Measurements from ENCODE around the gene CARNS1.
A peak's percentile ranks its signal among the peaks of the same experiment; 100 is the strongest.

Gene CARNS1

DNA sequence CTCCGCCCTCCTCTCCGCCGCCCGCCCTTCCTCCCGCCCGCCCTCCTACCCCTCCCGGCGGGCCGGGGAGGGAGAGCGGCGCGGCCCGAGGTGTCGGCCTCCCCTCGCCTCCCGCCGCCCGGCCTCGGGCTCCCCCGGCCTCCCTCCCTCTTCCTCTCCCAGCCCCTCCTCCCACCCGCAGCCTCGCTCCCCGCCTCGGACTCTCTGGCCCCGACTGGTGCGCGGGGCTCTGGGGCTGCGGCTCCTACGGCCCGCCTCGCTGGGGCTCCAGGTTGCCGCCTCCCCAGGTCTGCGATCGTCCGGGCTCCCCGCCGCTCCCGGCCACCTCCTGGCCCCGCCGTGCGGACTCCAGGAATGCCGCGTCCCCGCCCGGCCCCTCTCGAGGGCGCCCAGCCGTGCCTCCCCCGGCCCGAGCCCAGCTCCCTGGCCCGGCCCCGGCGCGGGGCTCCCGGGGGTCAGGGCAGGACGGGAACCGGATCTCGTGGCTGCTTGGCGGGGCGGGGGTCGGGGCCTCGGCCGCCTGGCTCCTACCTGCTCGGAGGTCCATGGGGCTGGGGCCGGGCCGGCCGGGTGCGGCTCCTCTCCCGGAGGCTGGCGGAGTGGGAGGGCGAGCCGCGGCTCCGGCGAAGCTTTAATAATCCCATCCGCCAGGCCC is 42.4 kb upstream of the CARNS1 start, which contains the start of gene CLCF1:
Gene CLCF1 (minus strand): TSS at position 606 of the 655 bp plus-strand sequence. CDS start 59 bp downstream, at position 547.
- peak within 1 kb of the TSS; percentile 68 for H2AFZ ChIP-seq (ENCODE audit: low read depth, low read length, severe bottlenecking)

GRCh38 chr11:67373648-67374570 is 41.6 kb upstream of the CARNS1 start:
- H3K9me3 ChIP-seq (ENCODE audit: insufficient read depth, low read length) = no peaks in the 10 kb centered on the region
- H2AFZ ChIP-seq (ENCODE audit: low read depth, low read length, severe bottlenecking) = peak overlapping the region; percentile 68
- H3K4me2 ChIP-seq (ENCODE audit: low read depth, low read length, poor library complexity, severe bottlenecking) = peak overlapping the region; percentile 62
- TF ChIP-seq, protein P1, sequence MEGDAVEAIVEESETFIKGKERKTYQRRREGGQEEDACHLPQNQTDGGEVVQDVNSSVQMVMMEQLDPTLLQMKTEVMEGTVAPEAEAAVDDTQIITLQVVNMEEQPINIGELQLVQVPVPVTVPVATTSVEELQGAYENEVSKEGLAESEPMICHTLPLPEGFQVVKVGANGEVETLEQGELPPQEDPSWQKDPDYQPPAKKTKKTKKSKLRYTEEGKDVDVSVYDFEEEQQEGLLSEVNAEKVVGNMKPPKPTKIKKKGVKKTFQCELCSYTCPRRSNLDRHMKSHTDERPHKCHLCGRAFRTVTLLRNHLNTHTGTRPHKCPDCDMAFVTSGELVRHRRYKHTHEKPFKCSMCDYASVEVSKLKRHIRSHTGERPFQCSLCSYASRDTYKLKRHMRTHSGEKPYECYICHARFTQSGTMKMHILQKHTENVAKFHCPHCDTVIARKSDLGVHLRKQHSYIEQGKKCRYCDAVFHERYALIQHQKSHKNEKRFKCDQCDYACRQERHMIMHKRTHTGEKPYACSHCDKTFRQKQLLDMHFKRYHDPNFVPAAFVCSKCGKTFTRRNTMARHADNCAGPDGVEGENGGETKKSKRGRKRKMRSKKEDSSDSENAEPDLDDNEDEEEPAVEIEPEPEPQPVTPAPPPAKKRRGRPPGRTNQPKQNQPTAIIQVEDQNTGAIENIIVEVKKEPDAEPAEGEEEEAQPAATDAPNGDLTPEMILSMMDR (IDR thresholded peaks at IDR 0.05; ENCODE audit: insufficient read depth, low read length, poor library complexity, severe bottlenecking) = no peak
- no peak for TF ChIP-seq EZH2phosphoT487 (conservative IDR thresholded peaks at IDR 0.05; ENCODE audit: low read length)
- no peaks in the 10 kb centered on the region for H3F3A ChIP-seq (ENCODE audit: insufficient read depth)
- H3K36me3 ChIP-seq (ENCODE audit: low read length) = no peaks in the 10 kb centered on the region
- H3K9me2 ChIP-seq (replicated peaks; ENCODE audit: insufficient read depth, low read length) = no peaks in the 10 kb centered on the region
- peak overlapping the region; percentile 60 for H3K9ac ChIP-seq (ENCODE audit: low read length)
- peak overlapping the region; percentile 55 for H3K4me3 ChIP-seq (ENCODE audit: insufficient read depth, low read length, poor library complexity, severe bottlenecking)
- no peaks in the 10 kb centered on the region for H3K27me3 ChIP-seq (ENCODE audit: low read length)
- H4K20me1 ChIP-seq (ENCODE audit: low read depth, low read length) = no peaks in the 10 kb centered on the region
- H3K79me2 ChIP-seq (ENCODE audit: insufficient read depth, low read length) = no peaks in the 10 kb centered on the region
- no peak overlapping the region for H3K27ac ChIP-seq (ENCODE audit: low read depth, low read length)

More for the DNA sequence above, 42.4 kb upstream of the CARNS1 start, which contains the start of gene CLCF1:
- TF ChIP-seq EZH2phosphoT487 (conservative IDR thresholded peaks at IDR 0.05; ENCODE audit: low read length) = no peak
- TF ChIP-seq, protein P1 (IDR thresholded peaks at IDR 0.05; ENCODE audit: insufficient read depth, low read length, poor library complexity, severe bottlenecking) = no peak
- no peaks in the 10 kb centered on the region for H4K20me1 ChIP-seq (ENCODE audit: low read depth, low read length)
- H3F3A ChIP-seq (ENCODE audit: insufficient read depth) = no peaks in the 10 kb centered on the region
- H3K79me2 ChIP-seq (ENCODE audit: insufficient read depth, low read length) = no peaks in the 10 kb centered on the region
- no peaks in the 10 kb centered on the region for H3K9me2 ChIP-seq (replicated peaks; ENCODE audit: insufficient read depth, low read length)
- peak within 1 kb of the TSS; percentile 62 for H3K4me2 ChIP-seq (ENCODE audit: low read depth, low read length, poor library complexity, severe bottlenecking)
- H3K4me3 ChIP-seq (ENCODE audit: insufficient read depth, low read length, poor library complexity, severe bottlenecking) = peak within 1 kb of the TSS; percentile 55
- no peaks in the 10 kb centered on the region for H3K27me3 ChIP-seq (ENCODE audit: low read length)
- no peaks in the 10 kb centered on the region for H3K9me3 ChIP-seq (ENCODE audit: insufficient read depth, low read length)
- peak within 1 kb of the TSS; percentile 60 for H3K9ac ChIP-seq (ENCODE audit: low read length)
- H3K36me3 ChIP-seq (ENCODE audit: low read length) = no peaks in the 10 kb centered on the region
- no peak within 1 kb of the TSS for H3K27ac ChIP-seq (ENCODE audit: low read depth, low read length)

- H3F3A ChIP-seq (ENCODE audit: insufficient read depth) = no peaks in the 10 kb centered on the region
- no peaks in the 10 kb centered on the region for H3K9me3 ChIP-seq (ENCODE audit: insufficient read depth, low read length)
- H3K36me3 ChIP-seq (ENCODE audit: low read length) = no peaks in the 10 kb centered on the region
- no peak overlapping the region for H3K4me3 ChIP-seq (ENCODE audit: insufficient read depth, low read length, poor library complexity, severe bottlenecking)
- no peak overlapping the region for H3K4me2 ChIP-seq (ENCODE audit: low read depth, low read length, poor library complexity, severe bottlenecking)
- no peak overlapping the region for H3K27ac ChIP-seq (ENCODE audit: low read depth, low read length)
- TF ChIP-seq, protein P1 (IDR thresholded peaks at IDR 0.05; ENCODE audit: insufficient read depth, low read length, poor library complexity, severe bottlenecking) = no peak
- H3K79me2 ChIP-seq (ENCODE audit: insufficient read depth, low read length) = no peaks in the 10 kb centered on the region
- no peaks in the 10 kb centered on the region for H3K27me3 ChIP-seq (ENCODE audit: low read length)
- no peak overlapping the region for H2AFZ ChIP-seq (ENCODE audit: low read depth, low read length, severe bottlenecking)
- no peaks in the 10 kb centered on the region for H4K20me1 ChIP-seq (ENCODE audit: low read depth, low read length)
- H3K9me2 ChIP-seq (replicated peaks; ENCODE audit: insufficient read depth, low read length) = no peaks in the 10 kb centered on the region
- H3K9ac ChIP-seq (ENCODE audit: low read length) = no peak overlapping the region
Measured at GRCh38 chr11:67374571-67375281, 40.8 kb upstream of the CARNS1 start.

Data from SU-DHL-6 (cell line).